ENCODE measurements around the gene SUSD4.

GRCh38 chr1:223228931-223229528, 134.9 kb downstream of the SUSD4 start:
- TF ChIP-seq KAT8 (IDR thresholded peaks at IDR 0.05; ENCODE audit: low read depth): no peak
- no peak for TF ChIP-seq TBL1XR1 (IDR thresholded peaks at IDR 0.05; ENCODE audit: low read length in 2 of 2)
- no peak for TF ChIP-seq FOSL1 (tag; conservative IDR thresholded peaks at IDR 0.05)
- no peak for TF ChIP-seq CTCF (IDR thresholded peaks at IDR 0.05 in 2 of 3, conservative IDR thresholded peaks at IDR 0.05 in 1 of 3; ENCODE audit: insufficient read depth in 2 of 3, low read depth in 1 of 3, low read length in 3 of 3)
- TF ChIP-seq, protein P1, sequence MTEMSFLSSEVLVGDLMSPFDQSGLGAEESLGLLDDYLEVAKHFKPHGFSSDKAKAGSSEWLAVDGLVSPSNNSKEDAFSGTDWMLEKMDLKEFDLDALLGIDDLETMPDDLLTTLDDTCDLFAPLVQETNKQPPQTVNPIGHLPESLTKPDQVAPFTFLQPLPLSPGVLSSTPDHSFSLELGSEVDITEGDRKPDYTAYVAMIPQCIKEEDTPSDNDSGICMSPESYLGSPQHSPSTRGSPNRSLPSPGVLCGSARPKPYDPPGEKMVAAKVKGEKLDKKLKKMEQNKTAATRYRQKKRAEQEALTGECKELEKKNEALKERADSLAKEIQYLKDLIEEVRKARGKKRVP (CRISPR knock-in tag; IDR thresholded peaks at IDR 0.05): no peak

Measured in K562 (cell line).